ENCODE data around the gene IRX1. TPM values are rescaled to one million over a fixed set of nuclear protein-coding genes. Genes with fewer than 3 reads are reported as not detected.

The IRX1 gene
- total and polyA plus RNA-seq, 7 donors = not detected

DNA sequence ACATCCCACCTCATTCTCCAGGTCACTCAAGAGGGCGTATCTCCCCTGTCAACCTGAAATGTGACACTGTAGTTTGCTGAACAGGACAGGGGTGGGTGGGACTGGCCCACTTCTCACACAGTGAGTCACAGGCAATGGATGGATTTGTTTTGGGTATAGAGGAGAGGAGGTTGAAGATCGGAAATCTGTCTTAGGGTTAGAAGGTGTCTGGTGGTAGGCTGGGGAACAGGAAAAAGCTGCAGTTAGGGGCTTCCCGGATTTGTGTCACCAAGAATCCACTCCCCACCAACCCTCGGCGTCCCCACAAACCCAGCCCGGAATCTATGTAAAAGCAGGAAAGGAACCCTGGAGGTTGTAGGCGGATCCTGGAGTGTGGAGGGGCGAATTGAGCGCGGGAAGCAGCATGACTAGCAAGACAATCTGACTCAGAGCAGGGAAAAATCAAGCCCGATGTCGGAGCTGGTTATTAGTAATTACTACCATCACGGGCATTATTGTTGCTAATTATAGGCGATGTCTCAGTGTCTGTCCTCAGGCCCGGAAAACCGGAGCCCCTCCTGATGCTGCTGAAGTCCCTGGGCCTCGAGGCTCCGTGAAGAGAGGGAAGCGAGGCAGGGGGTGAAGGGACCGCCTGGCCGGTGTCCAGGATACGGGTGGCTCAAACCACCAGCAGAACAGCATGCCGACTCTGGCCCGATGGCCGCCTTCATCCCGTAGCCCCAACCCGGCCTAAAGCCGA is 1.7 kb upstream of the IRX1 start:
- H3K9me3 ChIP-seq = no peaks in the 10 kb centered on the region
- peaks cover 38 to 100% (median 88%) of the 10 kb centered on the region in 3 donors for H3K27me3 ChIP-seq
- no peaks in the 10 kb centered on the region for H3K36me3 ChIP-seq
- H3K4me1 ChIP-seq = peaks cover 0 to 43% (median 29%) of the 10 kb centered on the region in 4 donors
- 3 to 12% methylated on average over 28 of the region's 28 CpGs for WGBS, 2 donors
- H3K4me3 ChIP-seq = peak overlapping the region in 1 of 4 donors; percentile 23
- DNase-seq = no peak
- TF ChIP-seq POLR2AphosphoS5 (IDR thresholded peaks at IDR 0.05) = no peak
- TF ChIP-seq, protein P1, sequence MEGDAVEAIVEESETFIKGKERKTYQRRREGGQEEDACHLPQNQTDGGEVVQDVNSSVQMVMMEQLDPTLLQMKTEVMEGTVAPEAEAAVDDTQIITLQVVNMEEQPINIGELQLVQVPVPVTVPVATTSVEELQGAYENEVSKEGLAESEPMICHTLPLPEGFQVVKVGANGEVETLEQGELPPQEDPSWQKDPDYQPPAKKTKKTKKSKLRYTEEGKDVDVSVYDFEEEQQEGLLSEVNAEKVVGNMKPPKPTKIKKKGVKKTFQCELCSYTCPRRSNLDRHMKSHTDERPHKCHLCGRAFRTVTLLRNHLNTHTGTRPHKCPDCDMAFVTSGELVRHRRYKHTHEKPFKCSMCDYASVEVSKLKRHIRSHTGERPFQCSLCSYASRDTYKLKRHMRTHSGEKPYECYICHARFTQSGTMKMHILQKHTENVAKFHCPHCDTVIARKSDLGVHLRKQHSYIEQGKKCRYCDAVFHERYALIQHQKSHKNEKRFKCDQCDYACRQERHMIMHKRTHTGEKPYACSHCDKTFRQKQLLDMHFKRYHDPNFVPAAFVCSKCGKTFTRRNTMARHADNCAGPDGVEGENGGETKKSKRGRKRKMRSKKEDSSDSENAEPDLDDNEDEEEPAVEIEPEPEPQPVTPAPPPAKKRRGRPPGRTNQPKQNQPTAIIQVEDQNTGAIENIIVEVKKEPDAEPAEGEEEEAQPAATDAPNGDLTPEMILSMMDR (IDR thresholded peaks at IDR 0.05) = no peak
- TF ChIP-seq POLR2A (IDR thresholded peaks at IDR 0.05) = no peak
- TF ChIP-seq EP300 (IDR thresholded peaks at IDR 0.05) = no peak
- intact Hi-C loops (cut with DNase I) = no loop called here
- no peak overlapping the region for H3K27ac ChIP-seq

DNA sequence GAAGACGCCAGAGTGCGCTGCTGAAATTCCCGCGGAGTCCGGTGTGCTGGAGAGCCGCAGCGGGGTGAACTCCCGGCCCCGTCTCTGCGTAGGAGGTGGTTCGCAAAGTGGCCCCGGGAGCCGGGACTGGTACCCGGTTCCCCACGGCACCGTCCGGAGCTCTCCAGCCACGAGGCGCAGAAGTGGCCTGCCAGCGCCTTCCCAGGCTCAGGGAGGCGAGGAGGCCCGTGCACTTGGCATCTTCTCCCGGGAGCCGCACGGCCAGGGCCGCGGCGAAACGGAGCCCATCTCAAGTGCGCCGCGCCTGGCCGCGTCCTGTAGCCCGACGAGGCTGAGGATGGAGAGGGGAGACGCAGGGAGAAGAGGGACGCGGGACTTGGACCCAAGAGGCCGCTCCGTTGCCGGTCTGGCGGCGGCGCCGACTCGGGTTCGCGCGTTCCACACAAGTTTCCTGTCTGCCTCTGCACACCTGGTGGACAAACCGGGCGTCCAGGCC is 1.1 kb upstream of the IRX1 start:
- H3K9me3 ChIP-seq = no peaks in the 10 kb centered on the region
- H3K4me1 ChIP-seq = peaks cover 0 to 45% (median 29%) of the 10 kb centered on the region in 4 donors
- peaks cover 39 to 100% (median 91%) of the 10 kb centered on the region in 3 donors for H3K27me3 ChIP-seq
- no peaks in the 10 kb centered on the region for H3K36me3 ChIP-seq
- intact Hi-C loops (cut with DNase I) = no loop called here
- DNase-seq = no peak
- WGBS, 2 donors = 3 to 22% methylated on average over 52 of the region's 52 CpGs
- TF ChIP-seq EP300 (IDR thresholded peaks at IDR 0.05) (no peak), POLR2AphosphoS5 (IDR thresholded peaks at IDR 0.05) (no peak), POLR2A (IDR thresholded peaks at IDR 0.05) (no peak)
- no peak overlapping the region for H3K27ac ChIP-seq
- peak overlapping the region in 3 of 4 donors; percentile 3 to 23 (median 20) for H3K4me3 ChIP-seq

DNA sequence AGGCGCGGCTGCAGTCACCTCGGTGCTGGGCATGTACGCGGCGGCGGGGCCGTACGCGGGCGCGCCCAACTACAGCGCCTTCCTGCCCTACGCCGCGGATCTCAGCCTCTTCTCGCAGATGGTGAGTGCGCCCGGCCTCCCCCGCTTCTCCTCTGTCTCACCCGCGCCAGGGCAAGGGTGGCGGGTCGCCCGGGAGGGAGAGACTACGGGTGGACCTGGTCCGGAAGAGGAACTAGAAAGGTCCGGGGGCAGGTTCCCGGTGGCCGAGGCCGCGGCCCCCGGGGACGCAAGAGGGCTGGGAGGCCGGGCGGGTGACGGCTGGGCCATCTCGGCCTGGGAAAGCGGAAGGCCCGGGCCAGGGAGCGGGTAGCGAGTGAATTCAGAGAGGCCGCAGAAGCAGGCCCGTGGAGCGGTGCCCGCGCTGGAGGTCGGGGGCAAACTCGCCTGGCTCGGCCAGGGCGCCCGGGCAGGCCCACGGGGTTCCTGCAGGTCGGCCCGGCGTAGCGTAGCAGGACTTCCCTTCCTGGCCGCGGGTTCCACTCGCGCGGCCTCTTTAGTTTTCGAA is 711 bp downstream of the IRX1 start:
- Histone ChIP-seq H3K36me3 (no peaks in the 10 kb centered on the region), H3K9me3 (no peaks in the 10 kb centered on the region), H3K27ac (no peak overlapping the region), H3K4me3 (no peak overlapping the region), H3K27me3 (peaks cover 50 to 100% (median 93%) of the 10 kb centered on the region in 3 donors), H3K4me1 (peaks cover 0 to 54% (median 35%) of the 10 kb centered on the region in 4 donors)
- intact Hi-C loops (cut with DNase I) = no loop called here
- no peak for DNase-seq
- WGBS, 2 donors = 3 to 24% methylated on average over 63 of the region's 63 CpGs
- TF ChIP-seq, protein P1 (IDR thresholded peaks at IDR 0.05) = no peak
- TF ChIP-seq POLR2AphosphoS5 (IDR thresholded peaks at IDR 0.05) (no peak), EP300 (IDR thresholded peaks at IDR 0.05) (no peak)

DNA sequence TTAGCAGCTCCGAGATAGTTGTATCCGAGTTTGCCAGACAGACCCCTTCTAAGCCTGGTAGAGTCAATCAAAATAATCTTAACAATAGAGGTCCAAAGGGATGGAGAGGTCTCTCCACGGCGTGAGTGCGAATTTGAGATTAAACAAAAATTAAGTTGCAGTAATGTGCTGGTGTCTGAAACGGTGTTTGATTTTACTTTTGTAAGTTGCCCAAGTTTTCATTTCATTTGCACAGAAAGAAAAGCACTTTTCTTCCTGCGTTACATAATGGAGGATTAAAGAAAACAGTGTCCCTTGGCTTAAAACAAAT is 1.2 kb downstream of the IRX1 start:
- Histone ChIP-seq H3K4me1 (peaks cover 0 to 55% (median 39%) of the 10 kb centered on the region in 4 donors), H3K9me3 (no peaks in the 10 kb centered on the region), H3K27ac (no peak overlapping the region), H3K27me3 (peaks cover 54 to 100% (median 93%) of the 10 kb centered on the region in 3 donors), H3K36me3 (no peaks in the 10 kb centered on the region), H3K4me3 (no peak overlapping the region)
- 11 to 15% methylated on average over 7 of the region's 7 CpGs for WGBS, 2 donors
- DNase-seq = no peak
- TF ChIP-seq, protein P1 (IDR thresholded peaks at IDR 0.05) = no peak
- no peak for TF ChIP-seq EP300 (IDR thresholded peaks at IDR 0.05)
- no peak for TF ChIP-seq POLR2A (IDR thresholded peaks at IDR 0.05)
- TF ChIP-seq POLR2AphosphoS5 (IDR thresholded peaks at IDR 0.05) = no peak
- intact Hi-C loops (cut with DNase I) = no loop called here

DNA sequence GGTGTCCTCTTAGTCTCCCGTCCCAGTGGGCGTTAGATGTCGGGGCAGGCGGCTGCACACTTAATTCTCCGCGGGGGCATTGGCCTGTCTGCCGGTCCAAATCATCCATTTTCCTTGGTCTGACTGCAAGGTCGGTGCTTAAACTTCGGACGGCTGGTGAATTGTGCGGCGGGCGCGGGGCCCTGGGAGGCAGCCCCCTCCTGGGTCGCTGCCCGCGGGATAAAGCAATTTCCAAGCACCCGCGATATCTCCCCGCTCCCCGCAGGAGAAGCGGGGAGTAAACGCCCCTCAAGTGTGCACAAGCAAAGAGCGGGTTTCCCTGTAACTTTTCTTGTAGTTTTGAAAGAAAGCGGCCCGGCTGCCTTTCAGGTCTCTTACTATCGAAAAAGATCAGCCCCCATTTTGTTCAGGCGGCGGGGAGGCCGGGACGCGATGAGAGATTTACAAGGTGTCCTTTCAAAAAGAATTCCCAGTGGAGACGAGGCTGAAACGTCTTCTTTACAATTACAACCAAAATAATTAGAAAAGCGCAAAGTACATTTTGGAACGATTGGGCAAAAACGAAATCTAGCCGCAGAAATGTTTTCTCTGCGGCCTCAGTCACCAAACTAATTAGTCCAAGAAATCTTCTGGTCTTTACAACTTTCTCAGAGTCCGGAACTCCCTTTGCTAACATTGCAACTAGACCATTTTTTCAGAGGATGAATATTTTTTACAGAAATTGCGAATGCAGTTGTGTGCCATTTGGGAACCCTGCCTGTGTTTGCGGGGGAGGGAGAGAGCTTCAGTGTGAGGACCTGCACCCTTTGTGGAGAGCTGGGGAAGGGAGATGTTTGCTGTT is 1.8 kb downstream of the IRX1 start:
- H3K27me3 ChIP-seq = peaks cover 60 to 100% (median 93%) of the 10 kb centered on the region in 3 donors
- no peak overlapping the region for H3K4me3 ChIP-seq
- no peaks in the 10 kb centered on the region for H3K9me3 ChIP-seq
- intact Hi-C loops (cut with DNase I) = no loop called here
- WGBS, 2 donors = 9 to 20% methylated on average over 42 of the region's 42 CpGs
- H3K36me3 ChIP-seq = no peaks in the 10 kb centered on the region
- TF ChIP-seq, protein P1 (IDR thresholded peaks at IDR 0.05) = no peak
- TF ChIP-seq POLR2A (IDR thresholded peaks at IDR 0.05) (no peak), EP300 (IDR thresholded peaks at IDR 0.05) (no peak), POLR2AphosphoS5 (IDR thresholded peaks at IDR 0.05) (no peak)
- DNase-seq = no peak
- H3K27ac ChIP-seq = no peak overlapping the region
- peaks cover 0 to 61% (median 45%) of the 10 kb centered on the region in 4 donors for H3K4me1 ChIP-seq

Measured in sigmoid colon (tissue), 7 donors.